ENCODE data around the gene ANKRD42. TPM values are rescaled to one million over a fixed set of nuclear protein-coding genes. Genes with fewer than 3 reads are reported as not detected.

Gene ANKRD42
- total RNA-seq, 4 donors from 2014 or later = 5.6 to 11.5 (median 8.9) TPM

DNA sequence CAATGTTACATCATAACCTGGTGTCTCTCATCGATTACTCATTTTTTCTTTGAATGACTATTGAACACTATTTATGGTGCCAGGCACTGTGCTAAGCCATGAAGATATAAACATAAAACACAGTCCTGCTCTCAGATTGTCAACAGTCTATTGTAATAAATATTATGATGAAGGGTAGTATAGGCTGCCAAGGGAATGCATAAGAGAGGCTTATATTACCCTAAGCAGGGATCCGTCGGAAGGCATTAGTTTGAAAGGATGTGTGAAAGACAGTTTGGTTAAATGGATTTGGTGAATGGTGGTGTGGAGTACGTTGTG is 99.9 kb downstream of the ANKRD42 start:
- H3K9me3 ChIP-seq = no peaks in the 10 kb centered on the region
- TF ChIP-seq, protein P1, sequence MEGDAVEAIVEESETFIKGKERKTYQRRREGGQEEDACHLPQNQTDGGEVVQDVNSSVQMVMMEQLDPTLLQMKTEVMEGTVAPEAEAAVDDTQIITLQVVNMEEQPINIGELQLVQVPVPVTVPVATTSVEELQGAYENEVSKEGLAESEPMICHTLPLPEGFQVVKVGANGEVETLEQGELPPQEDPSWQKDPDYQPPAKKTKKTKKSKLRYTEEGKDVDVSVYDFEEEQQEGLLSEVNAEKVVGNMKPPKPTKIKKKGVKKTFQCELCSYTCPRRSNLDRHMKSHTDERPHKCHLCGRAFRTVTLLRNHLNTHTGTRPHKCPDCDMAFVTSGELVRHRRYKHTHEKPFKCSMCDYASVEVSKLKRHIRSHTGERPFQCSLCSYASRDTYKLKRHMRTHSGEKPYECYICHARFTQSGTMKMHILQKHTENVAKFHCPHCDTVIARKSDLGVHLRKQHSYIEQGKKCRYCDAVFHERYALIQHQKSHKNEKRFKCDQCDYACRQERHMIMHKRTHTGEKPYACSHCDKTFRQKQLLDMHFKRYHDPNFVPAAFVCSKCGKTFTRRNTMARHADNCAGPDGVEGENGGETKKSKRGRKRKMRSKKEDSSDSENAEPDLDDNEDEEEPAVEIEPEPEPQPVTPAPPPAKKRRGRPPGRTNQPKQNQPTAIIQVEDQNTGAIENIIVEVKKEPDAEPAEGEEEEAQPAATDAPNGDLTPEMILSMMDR (IDR thresholded peaks at IDR 0.05) = no peak
- no peak for TF ChIP-seq EP300 (IDR thresholded peaks at IDR 0.05; ENCODE audit: low read depth)
- TF ChIP-seq POLR2A (IDR thresholded peaks at IDR 0.05) = no peak
- TF ChIP-seq POLR2AphosphoS5 (IDR thresholded peaks at IDR 0.05) = no peak
- H3K27ac ChIP-seq = no peak overlapping the region
- no peaks in the 10 kb centered on the region for H3K27me3 ChIP-seq
- DNase-seq = no peak
- 60 to 77% methylated on average over 4 of the region's 4 CpGs for WGBS, 2 donors (ENCODE audit: low coverage in 1 of 2)
- H3K36me3 ChIP-seq = no peaks in the 10 kb centered on the region
- in situ Hi-C loops (cut with MboI; ENCODE audit: low pct_ligation_motif_present in 1 of 4, low pct_unique_long_range_greater_than_20kb in 1 of 4, low sequenced_read_pairs in 3 of 4) = loop anchor here in 3 of 4 donors (10.0 to 25.0 kb wide), 3 partner anchors 431 to 521 kb away; no protein-coding TSS in a partner anchor
- no peak overlapping the region for H3K4me3 ChIP-seq
- intact Hi-C loops (cut with DNase I; ENCODE audit: low total_unique reads) = loop anchor here (2.0 to 10.0 kb wide), 2 partner anchors 431 to 527 kb away; no protein-coding TSS in a partner anchor
- no peaks in the 10 kb centered on the region for H3K4me1 ChIP-seq

DNA sequence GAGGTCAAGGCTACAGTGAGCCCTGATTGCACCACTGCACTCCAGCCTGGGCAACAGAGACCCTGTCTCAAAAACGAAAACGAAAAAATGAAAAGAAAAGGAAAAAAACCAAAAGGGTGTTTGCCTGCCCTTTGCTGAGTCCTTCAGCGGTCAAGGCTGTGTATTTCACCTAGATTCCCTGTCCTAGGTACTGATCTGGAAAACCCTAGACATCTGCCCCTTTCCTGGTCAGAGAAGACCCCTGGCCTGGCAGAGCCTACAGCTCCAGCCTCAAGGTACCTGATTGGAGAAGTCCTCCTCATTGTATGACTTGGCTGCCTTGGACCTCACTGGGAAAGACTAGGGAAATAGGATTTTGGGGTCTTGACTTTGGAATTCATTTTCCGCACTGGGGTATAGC is 100.7 kb downstream of the ANKRD42 start:
- in situ Hi-C loops (cut with MboI; ENCODE audit: low pct_ligation_motif_present in 1 of 4, low pct_unique_long_range_greater_than_20kb in 1 of 4, low sequenced_read_pairs in 3 of 4) (loop anchor here in 3 of 4 donors (10.0 to 25.0 kb wide), 3 partner anchors 431 to 521 kb away; no protein-coding TSS in a partner anchor), intact Hi-C loops (cut with DNase I; ENCODE audit: low total_unique reads) (loop anchor here (1.0 to 10.0 kb wide), 2 partner anchors 28 to 431 kb away; no protein-coding TSS in a partner anchor)
- no peak for DNase-seq

More for the DNA sequence above, 100.7 kb downstream of the ANKRD42 start:
- TF ChIP-seq POLR2A (IDR thresholded peaks at IDR 0.05) (no peak), POLR2AphosphoS5 (IDR thresholded peaks at IDR 0.05) (no peak), EP300 (IDR thresholded peaks at IDR 0.05; ENCODE audit: low read depth) (no peak)
- TF ChIP-seq, protein P1 (IDR thresholded peaks at IDR 0.05) = no peak
- H3K9me3 ChIP-seq = no peaks in the 10 kb centered on the region
- H3K27me3 ChIP-seq = no peaks in the 10 kb centered on the region
- H3K27ac ChIP-seq = no peak overlapping the region
- H3K4me1 ChIP-seq = no peaks in the 10 kb centered on the region
- H3K36me3 ChIP-seq = no peaks in the 10 kb centered on the region
- H3K4me3 ChIP-seq = no peak overlapping the region
- WGBS, 2 donors (ENCODE audit: low coverage in 1 of 2) = 91 to 100% methylated on average over 2 to 4 of the region's 4 CpGs

Small RNA genes within 50 kb of the gene (small RNA-seq; reads per million reads assigned to genes)
- gene AP000873.5 = 0 reads per million in 4 donors

Other genes starting within 250 kb of the ANKRD42 start
- gene RAB30, start 121.8 kb upstream of the ANKRD42 start, total RNA-seq = 10 to 100 TPM in 3 of 4 donors, 1 to 10 TPM in 1; 2.2 to 29.9 (median 14.5) TPM
- 100 to 1,000 TPM in 2 of 4 donors, 10 to 100 TPM in 2; 81.1 to 346 (median 154) TPM for gene PCF11, start 36.6 kb upstream of the ANKRD42 start, total RNA-seq
- gene CCDC90B, start 92.7 kb downstream of the ANKRD42 start, total RNA-seq = 10 to 100 TPM in 3 of 4 donors, 1 to 10 TPM in 1; 3.4 to 40.6 (median 21.6) TPM

All from transverse colon (tissue), 4 donors.